ENCODE measurements around the gene UBE2V1. TPM values are rescaled to one million over a fixed set of nuclear protein-coding genes. Genes with fewer than 3 reads are reported as not detected.
"Not testable (repeated sequence)": the region's sequence is repeated elsewhere in the genome, so short reads cannot be mapped to it uniquely, and the experiment has no call there.

UBE2V1 gene
- 114 and 141 TPM in 2 replicates for polyA plus RNA-seq (2011; rRNA removed)
- 71.2 and 72.5 TPM in 2 replicates for polyA plus RNA-seq (2012; cell fraction: cytosol; rRNA removed)
- 26.1 and 63.7 TPM in 2 replicates for polyA plus RNA-seq (2012; cell fraction: nucleus; rRNA removed)
- polyA plus RNA-seq (2017; fragmentation: RNase III; extraction: RNeasy Plus Mini Kit Qiagen cat#74134 plus additional on column Dnase treatment) = 129 to 143 TPM (median 130 TPM) in 3 replicates
- 62.8 and 69.9 TPM in 2 replicates for polyA minus RNA-seq (2011; rRNA and poly(A)+ RNA removed)

GRCh38 chr20:50112512-50113419 lies at the start of gene UBE2V1:
TSS of gene UBE2V1 (minus strand) at chr20:50113150. CDS start at chr20:50113128, 22 bp downstream.
- CTCF ChIA-PET = interaction anchor here (0.7 to 31.2 kb wide), 17 partner anchors 9 to 134 kb away, joined by 3 to 1085 read pairs (median 4); partner anchors contain the start of genes CEBPB and PEDS1

DNA sequence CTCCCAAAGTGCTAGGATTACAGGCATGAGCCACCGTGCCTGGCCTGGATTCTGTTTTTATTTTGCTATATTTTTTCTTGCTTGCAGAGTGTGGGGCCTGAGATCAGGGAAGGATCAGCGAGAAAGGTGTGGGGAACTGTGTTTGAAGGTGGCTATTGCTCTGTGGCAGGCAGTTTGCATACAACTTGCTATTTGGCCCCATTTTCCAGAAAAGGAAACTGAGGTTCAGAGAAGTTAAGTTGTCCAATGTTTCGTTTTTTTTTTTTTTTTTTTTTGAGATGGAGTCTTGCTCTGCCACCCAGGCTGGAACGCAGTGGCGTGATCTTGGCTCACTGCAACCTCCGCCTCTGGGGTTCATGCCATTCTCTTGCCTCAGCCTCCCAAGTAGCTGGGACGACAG lies 48.5 kb upstream of the UBE2V1 start:
- H3K9me3 ChIP-seq; ATAC-seq; H3K27ac ChIP-seq; H3K4me3 ChIP-seq; POLR2A ChIA-PET; DNase-seq (ENCODE audit: low read depth in 1 of 2, low spot score in 1 of 2); H3K4me2 ChIP-seq; FAIRE-seq: not testable (repeated sequence)
- CTCF ChIA-PET = interaction anchor here (1.0 to 7.2 kb wide), 4 partner anchors 8 to 39 kb away, joined by 3 to 46 read pairs (median 10); partner anchors contain the start of gene PEDS1
- 71% methylated on average over 7 of the region's 7 CpGs for WGBS (ENCODE audit: missing lambda C conversion rate)
- H3K4me1 ChIP-seq = peaks cover 29% of the 10 kb centered on the region

More at GRCh38 chr20:50112512-50113419, at the start of gene UBE2V1:
- FAIRE-seq (no peak), ATAC-seq (peak; percentile 80 to 84), DNase-seq (ENCODE audit: low read depth in 1 of 2, low spot score in 1 of 2) (peak; percentile 89 to 90)
- peak within 1 kb of the TSS; percentile 97 for H3K4me2 ChIP-seq
- H3K9me3 ChIP-seq = no peaks in the 10 kb centered on the region
- peak in 1 of 2 experiments; percentile 88; a peak in 3 of 5 replicates for TF ChIP-seq JUN (IDR thresholded peaks at IDR 0.05)
- TF ChIP-seq, protein P1, sequence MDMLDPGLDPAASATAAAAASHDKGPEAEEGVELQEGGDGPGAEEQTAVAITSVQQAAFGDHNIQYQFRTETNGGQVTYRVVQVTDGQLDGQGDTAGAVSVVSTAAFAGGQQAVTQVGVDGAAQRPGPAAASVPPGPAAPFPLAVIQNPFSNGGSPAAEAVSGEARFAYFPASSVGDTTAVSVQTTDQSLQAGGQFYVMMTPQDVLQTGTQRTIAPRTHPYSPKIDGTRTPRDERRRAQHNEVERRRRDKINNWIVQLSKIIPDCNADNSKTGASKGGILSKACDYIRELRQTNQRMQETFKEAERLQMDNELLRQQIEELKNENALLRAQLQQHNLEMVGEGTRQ (IDR thresholded peaks at IDR 0.05) = no peak
- no peak for TF ChIP-seq FOSL2 (IDR thresholded peaks at IDR 0.05)
- no peak for TF ChIP-seq FOSL2 (CRISPR knock-in tag; IDR thresholded peaks at IDR 0.05)
- TF ChIP-seq MAZ (IDR thresholded peaks at IDR 0.05; ENCODE audit: borderline replicate concordance, low read depth, low read length) = 0 out of 2 replicates have a peak, but pooled peaks have one; percentile 41
- no peak for TF ChIP-seq HOXA7 (CRISPR knock-in tag; IDR thresholded peaks at IDR 0.05)
- peak; percentile 40; the same call in 1 of the 2 replicates for TF ChIP-seq HMGXB4 (CRISPR knock-in tag; IDR thresholded peaks at IDR 0.05; ENCODE audit: borderline replicate concordance)
- 0 out of 2 replicates have a peak, but pooled peaks have one; percentile 49 for TF ChIP-seq E2F6 (IDR thresholded peaks at IDR 0.05; ENCODE audit: borderline replicate concordance, low read depth)
- peak; percentile 16; the same call in 1 of the 2 replicates for TF ChIP-seq GATA3 (IDR thresholded peaks at IDR 0.05; ENCODE audit: borderline replicate concordance)
- TF ChIP-seq, protein P2, sequence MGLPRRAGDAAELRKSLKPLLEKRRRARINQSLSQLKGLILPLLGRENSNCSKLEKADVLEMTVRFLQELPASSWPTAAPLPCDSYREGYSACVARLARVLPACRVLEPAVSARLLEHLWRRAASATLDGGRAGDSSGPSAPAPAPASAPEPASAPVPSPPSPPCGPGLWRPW (IDR thresholded peaks at IDR 0.05) = no peak
- TF ChIP-seq, protein P3, sequence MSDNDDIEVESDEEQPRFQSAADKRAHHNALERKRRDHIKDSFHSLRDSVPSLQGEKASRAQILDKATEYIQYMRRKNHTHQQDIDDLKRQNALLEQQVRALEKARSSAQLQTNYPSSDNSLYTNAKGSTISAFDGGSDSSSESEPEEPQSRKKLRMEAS (IDR thresholded peaks at IDR 0.05) = peak; percentile 82
- no peak for TF ChIP-seq CHD2 (IDR thresholded peaks at IDR 0.05; ENCODE audit: low read length, partially characterized antibody)
- 0 out of 3 replicates have a peak, but pooled peaks have one; percentile 29 for TF ChIP-seq SMC3 (IDR thresholded peaks at IDR 0.05)
- TF ChIP-seq, protein P4, sequence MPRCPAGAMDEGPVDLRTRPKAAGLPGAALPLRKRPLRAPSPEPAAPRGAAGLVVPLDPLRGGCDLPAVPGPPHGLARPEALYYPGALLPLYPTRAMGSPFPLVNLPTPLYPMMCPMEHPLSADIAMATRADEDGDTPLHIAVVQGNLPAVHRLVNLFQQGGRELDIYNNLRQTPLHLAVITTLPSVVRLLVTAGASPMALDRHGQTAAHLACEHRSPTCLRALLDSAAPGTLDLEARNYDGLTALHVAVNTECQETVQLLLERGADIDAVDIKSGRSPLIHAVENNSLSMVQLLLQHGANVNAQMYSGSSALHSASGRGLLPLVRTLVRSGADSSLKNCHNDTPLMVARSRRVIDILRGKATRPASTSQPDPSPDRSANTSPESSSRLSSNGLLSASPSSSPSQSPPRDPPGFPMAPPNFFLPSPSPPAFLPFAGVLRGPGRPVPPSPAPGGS (IDR thresholded peaks at IDR 0.05) = peak; percentile 81; the same call in 2 of the 3 replicates
- TF ChIP-seq KDM5A (IDR thresholded peaks at IDR 0.05) = peak; percentile 80; the same call in 1 of the 2 replicates
- TF ChIP-seq PHF8 (IDR thresholded peaks at IDR 0.05; ENCODE audit: borderline replicate concordance, low read depth) = peak; percentile 89; the same call in 1 of the 2 replicates
- peak; percentile 85 for TF ChIP-seq POLR2A (IDR thresholded peaks at IDR 0.05; ENCODE audit: low read length)
- TF ChIP-seq CTCF (IDR thresholded peaks at IDR 0.05) = peak; percentile 36
- TF ChIP-seq HOXB5 (CRISPR knock-in tag; IDR thresholded peaks at IDR 0.05) = no peak
- no peak for TF ChIP-seq ZSCAN20 (CRISPR knock-in tag; IDR thresholded peaks at IDR 0.05)
- TF ChIP-seq FOSB (CRISPR knock-in tag; IDR thresholded peaks at IDR 0.05) = no peak
- peak within 1 kb of the TSS; percentile 76 for H3K4me3 ChIP-seq
- peak within 1 kb of the TSS; percentile 93 to 94 for H3K27ac ChIP-seq
- WGBS (ENCODE audit: missing lambda C conversion rate) = under 1% methylated on average over 21 of the region's 70 CpGs
- POLR2A ChIA-PET = interaction anchor here (0.8 to 1.1 kb wide), 3 partner anchors 8 to 67 kb away, joined by 3 to 5 read pairs (median 3); no protein-coding TSS in a partner anchor
- H3K4me1 ChIP-seq = peaks cover 61% of the 10 kb centered on the region
